PC-3 (cell line): ENCODE data around the gene KLHDC8A.

Experiments used
- EZH2phosphoT487 ChIP-seq: fragments of 300-600 bp; sonication (generic); IDR thresholded peaks from 2 replicates; pipeline ENCODE4 v1.6.1; 2018; ENCODE audit warnings: mild to moderate bottlenecking, antibody characterized with exemption, low read length, borderline replicate concordance
- TF ChIP-seq, protein P1 (sequence below): fragments of 300-600 bp; sonication (generic); conservative IDR thresholded peaks from 2 replicates; pipeline ENCODE4 v1.5.1; 2017; ENCODE audit warnings: antibody characterized with exemption, low read depth, mild to moderate bottlenecking, low read length

DNA sequence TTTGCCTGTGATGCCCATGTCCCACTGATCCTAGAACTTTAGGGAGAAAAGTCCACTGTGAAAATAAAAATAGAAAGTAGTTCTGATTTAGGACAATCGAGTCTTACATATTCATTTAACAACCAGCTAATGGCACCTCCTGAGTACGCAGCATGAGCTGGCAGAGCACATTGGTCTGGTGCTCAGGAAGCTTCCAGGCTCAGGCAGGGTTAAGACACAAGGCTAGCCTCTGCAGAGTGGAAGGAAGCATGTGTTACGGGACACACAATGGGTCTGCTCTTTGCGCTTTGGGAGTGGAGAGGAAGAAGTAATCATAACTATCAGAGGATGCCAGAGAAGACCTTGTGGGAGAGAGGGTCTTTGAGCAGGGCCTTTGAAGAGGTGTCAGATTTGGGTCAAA, 4.2 kb upstream of the KLHDC8A start:
- no peak for TF ChIP-seq EZH2phosphoT487
- TF ChIP-seq, protein P1, sequence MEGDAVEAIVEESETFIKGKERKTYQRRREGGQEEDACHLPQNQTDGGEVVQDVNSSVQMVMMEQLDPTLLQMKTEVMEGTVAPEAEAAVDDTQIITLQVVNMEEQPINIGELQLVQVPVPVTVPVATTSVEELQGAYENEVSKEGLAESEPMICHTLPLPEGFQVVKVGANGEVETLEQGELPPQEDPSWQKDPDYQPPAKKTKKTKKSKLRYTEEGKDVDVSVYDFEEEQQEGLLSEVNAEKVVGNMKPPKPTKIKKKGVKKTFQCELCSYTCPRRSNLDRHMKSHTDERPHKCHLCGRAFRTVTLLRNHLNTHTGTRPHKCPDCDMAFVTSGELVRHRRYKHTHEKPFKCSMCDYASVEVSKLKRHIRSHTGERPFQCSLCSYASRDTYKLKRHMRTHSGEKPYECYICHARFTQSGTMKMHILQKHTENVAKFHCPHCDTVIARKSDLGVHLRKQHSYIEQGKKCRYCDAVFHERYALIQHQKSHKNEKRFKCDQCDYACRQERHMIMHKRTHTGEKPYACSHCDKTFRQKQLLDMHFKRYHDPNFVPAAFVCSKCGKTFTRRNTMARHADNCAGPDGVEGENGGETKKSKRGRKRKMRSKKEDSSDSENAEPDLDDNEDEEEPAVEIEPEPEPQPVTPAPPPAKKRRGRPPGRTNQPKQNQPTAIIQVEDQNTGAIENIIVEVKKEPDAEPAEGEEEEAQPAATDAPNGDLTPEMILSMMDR = no peak
